OCI-LY7 (cell line): Measurements from ENCODE around the gene ELMO1. TPM values are rescaled to one million over a fixed set of nuclear protein-coding genes. Genes with fewer than 3 reads are reported as not detected.

ENCODE experiments used
- BruUV-seq: library from RNA; stranded (reverse); fragments of 400-500 nt; replicated peaks from 2 replicates; lab custom pipeline; 2021; lab: Mats Ljungman, UMichigan
- CTCF ChIA-PET: fragments of 300-600 bp; sonication (Branson Sonifier 250); formaldehyde crosslinking; loops from one replicate; lab custom pipeline; 2022; ENCODE audit warnings: antibody characterized with exemption; ENCODE audit not compliant: unreplicated experiment; lab: Charles Lee
- POLR2A ChIA-PET: fragments of 300-600 bp; sonication (Branson Sonifier 250); formaldehyde crosslinking; loops from one replicate; lab custom pipeline; 2022; ENCODE audit warnings: antibody characterized with exemption; lab: Charles Lee
- DNase-seq: peaks from one replicate; pipeline ENCODE4 v3.0.0-alpha.2; 2015; ENCODE audit warnings: low spot score
- H2AFZ ChIP-seq: fragments of 200-600 bp; sonication (generic), shearing (Covaris generic); 2 replicates; pipeline ENCODE4 v1.6.1; 2014; ENCODE audit warnings: mild to moderate bottlenecking, antibody characterized with exemption, low read length, moderate library complexity
- H3K27ac ChIP-seq: fragments of 200-600 bp; sonication (generic); 2 replicates; pipeline ENCODE4 v1.5.1; 2014; ENCODE audit warnings: mixed run types, low read depth, mild to moderate bottlenecking, moderate library complexity, low read length, inconsistent platforms; ENCODE audit not compliant: poor library complexity, severe bottlenecking
- H3K36me3 ChIP-seq: fragments of 200-600 bp; sonication (generic); 2 replicates; pipeline ENCODE4 v1.6.1; 2014; ENCODE audit warnings: mild to moderate bottlenecking, antibody characterized with exemption, low read length, moderate library complexity, mixed read lengths; ENCODE audit not compliant: insufficient read depth
- H3K4me1 ChIP-seq: fragments of 200-600 bp; sonication (generic); 2 replicates; pipeline ENCODE4 v1.5.1; 2014; ENCODE audit warnings: mild to moderate bottlenecking, low read length; ENCODE audit not compliant: insufficient read depth, poor library complexity, severe bottlenecking
- H3K4me2 ChIP-seq: fragments of 200-600 bp; sonication (generic); 2 replicates; pipeline ENCODE4 v1.6.1; 2014; ENCODE audit warnings: mild to moderate bottlenecking, low read length
- H3K4me3 ChIP-seq: fragments of 200-600 bp; sonication (generic); 2 replicates; pipeline ENCODE4 v1.5.1; 2014; ENCODE audit warnings: mild to moderate bottlenecking, low read depth, low read length; ENCODE audit not compliant: poor library complexity, severe bottlenecking
- H3K79me2 ChIP-seq: fragments of 200-600 bp; sonication (generic); 2 replicates; pipeline ENCODE4 v1.6.1; 2016; ENCODE audit warnings: low read depth, mild to moderate bottlenecking, low read length, moderate library complexity, mixed read lengths; ENCODE audit not compliant: insufficient read depth
- H3K9me2 ChIP-seq: fragments of 200-600 bp; sonication (generic); 2 replicates; pipeline ENCODE4 v1.6.1; 2016; ENCODE audit warnings: mild to moderate bottlenecking, low read length, mixed read lengths; ENCODE audit not compliant: insufficient read depth
- H3K9me3 ChIP-seq: fragments of 200-600 bp; sonication (generic); 2 replicates; pipeline ENCODE4 v1.6.1; 2014; ENCODE audit warnings: mild to moderate bottlenecking, mixed run types, low read length, mixed read lengths
- H4K20me1 ChIP-seq: fragments of 200-600 bp; sonication (generic); 2 replicates; pipeline ENCODE4 v1.6.1; 2014; ENCODE audit warnings: mild to moderate bottlenecking, antibody characterized with exemption, low read length, moderate library complexity, mixed read lengths; ENCODE audit not compliant: insufficient read depth
- EZH2phosphoT487 ChIP-seq: fragments of 200-600 bp; sonication (generic); IDR thresholded peaks from 2 replicates; pipeline ENCODE4 v1.6.1; 2018; ENCODE audit warnings: low read depth, borderline replicate concordance, mild to moderate bottlenecking, mixed run types, antibody characterized with exemption, low read length, moderate library complexity, mixed read lengths
- intact Hi-C: fragments of 100-400 bp; cut with micrococcal nuclease; formaldehyde crosslinking; loops from one replicate; pipeline ENCODE4 v1.10.0; 2022; ENCODE audit not compliant: unreplicated experiment
- total RNA-seq, 2 experiments: library from RNA; depleted of rRNA in 1 of 2; stranded (reverse); fragments of >200 nt in 1 of 2; shearing (Covaris generic) in 1 of 2; gene quantifications; 2 replicates each; pipeline ENCODE4 v1.2.3, GENCODE V29; 2014 to 2022
- TF ChIP-seq, protein P1 (sequence below): fragments of 200-600 bp; sonication (generic); conservative IDR thresholded peaks from 2 replicates; pipeline ENCODE4 v1.5.1; 2014; ENCODE audit warnings: mild to moderate bottlenecking, antibody characterized with exemption, low read length, moderate library complexity, mixed read lengths

ELMO1 gene
- total RNA-seq, 2 experiments from 2014 or later = 101 to 103 TPM

DNA sequence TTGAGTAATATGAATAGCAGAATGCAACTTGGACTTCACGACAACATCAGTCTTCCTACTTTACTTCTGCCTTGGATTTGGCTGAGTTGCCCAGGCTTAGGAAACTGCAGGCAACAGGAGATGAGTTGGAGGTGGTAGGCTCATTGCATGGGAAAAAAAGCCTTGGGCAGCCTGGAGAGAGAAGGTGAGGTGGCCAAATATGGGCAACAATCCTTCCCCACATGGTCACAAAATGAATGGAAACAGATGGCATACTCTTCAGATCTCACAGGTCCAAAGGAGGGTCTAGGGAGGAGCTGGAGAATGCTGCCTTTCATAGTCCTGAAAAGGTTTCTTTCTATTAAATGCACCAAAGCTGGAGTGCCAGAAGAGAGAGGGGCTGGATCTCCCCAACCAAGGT is 595.7 kb downstream of the ELMO1 start:
- no TSS peak for BruUV-seq
- Histone ChIP-seq H3K4me3 (no peak overlapping the region), H3K36me3 (peaks cover 44% of the 10 kb centered on the region; the same call in 1 of the 2 replicates), H2AFZ (no peak overlapping the region), H3K27ac (no peak overlapping the region), H3K79me2 (no peaks in the 10 kb centered on the region), H3K9me2 (no peaks in the 10 kb centered on the region), H3K4me1 (no peaks in the 10 kb centered on the region), H3K9me3 (no peaks in the 10 kb centered on the region; the same call in 1 of the 2 replicates), H3K4me2 (no peak overlapping the region), H4K20me1 (no peaks in the 10 kb centered on the region)
- POLR2A ChIA-PET = interaction anchor here (0.6 kb wide), 1 partner anchor 944 kb away, joined by 3 read pairs; no protein-coding TSS in a partner anchor
- CTCF ChIA-PET = no interaction called here
- no peak for TF ChIP-seq EZH2phosphoT487
- TF ChIP-seq, protein P1, sequence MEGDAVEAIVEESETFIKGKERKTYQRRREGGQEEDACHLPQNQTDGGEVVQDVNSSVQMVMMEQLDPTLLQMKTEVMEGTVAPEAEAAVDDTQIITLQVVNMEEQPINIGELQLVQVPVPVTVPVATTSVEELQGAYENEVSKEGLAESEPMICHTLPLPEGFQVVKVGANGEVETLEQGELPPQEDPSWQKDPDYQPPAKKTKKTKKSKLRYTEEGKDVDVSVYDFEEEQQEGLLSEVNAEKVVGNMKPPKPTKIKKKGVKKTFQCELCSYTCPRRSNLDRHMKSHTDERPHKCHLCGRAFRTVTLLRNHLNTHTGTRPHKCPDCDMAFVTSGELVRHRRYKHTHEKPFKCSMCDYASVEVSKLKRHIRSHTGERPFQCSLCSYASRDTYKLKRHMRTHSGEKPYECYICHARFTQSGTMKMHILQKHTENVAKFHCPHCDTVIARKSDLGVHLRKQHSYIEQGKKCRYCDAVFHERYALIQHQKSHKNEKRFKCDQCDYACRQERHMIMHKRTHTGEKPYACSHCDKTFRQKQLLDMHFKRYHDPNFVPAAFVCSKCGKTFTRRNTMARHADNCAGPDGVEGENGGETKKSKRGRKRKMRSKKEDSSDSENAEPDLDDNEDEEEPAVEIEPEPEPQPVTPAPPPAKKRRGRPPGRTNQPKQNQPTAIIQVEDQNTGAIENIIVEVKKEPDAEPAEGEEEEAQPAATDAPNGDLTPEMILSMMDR = no peak
- intact Hi-C loops = no loop called here
- no peak for DNase-seq

DNA sequence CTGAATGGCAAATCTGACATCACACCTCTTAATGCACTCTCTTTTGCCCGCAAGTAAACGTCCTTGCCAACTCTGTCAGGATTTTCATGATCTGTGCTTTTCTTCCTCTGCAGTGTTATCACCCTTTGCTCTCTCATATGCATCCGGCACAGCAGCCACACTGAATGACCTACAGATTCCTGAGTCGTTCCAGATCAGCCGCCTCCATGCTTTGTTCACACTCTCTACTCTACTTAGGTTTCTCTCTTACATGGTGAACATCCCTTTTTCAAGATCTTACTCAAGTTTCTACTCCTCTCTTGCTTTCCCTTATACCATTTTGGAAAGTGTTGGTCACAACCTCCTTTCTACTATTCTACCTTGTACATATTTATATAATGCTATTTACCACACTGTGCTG is 596.6 kb downstream of the ELMO1 start:
- Histone ChIP-seq H3K4me1 (no peaks in the 10 kb centered on the region), H3K36me3 (peaks cover 41% of the 10 kb centered on the region; the same call in 1 of the 2 replicates), H2AFZ (no peak overlapping the region), H3K9me3 (no peaks in the 10 kb centered on the region; the same call in 1 of the 2 replicates), H4K20me1 (no peaks in the 10 kb centered on the region), H3K4me2 (no peak overlapping the region), H3K4me3 (no peak overlapping the region), H3K27ac (no peak overlapping the region), H3K9me2 (no peaks in the 10 kb centered on the region), H3K79me2 (no peaks in the 10 kb centered on the region)
- TF ChIP-seq EZH2phosphoT487 = no peak
- TF ChIP-seq, protein P1 = no peak
- intact Hi-C loops = no loop called here
- POLR2A ChIA-PET = no interaction called here
- CTCF ChIA-PET = no interaction called here
- no peak for DNase-seq
- BruUV-seq = no TSS peak

DNA sequence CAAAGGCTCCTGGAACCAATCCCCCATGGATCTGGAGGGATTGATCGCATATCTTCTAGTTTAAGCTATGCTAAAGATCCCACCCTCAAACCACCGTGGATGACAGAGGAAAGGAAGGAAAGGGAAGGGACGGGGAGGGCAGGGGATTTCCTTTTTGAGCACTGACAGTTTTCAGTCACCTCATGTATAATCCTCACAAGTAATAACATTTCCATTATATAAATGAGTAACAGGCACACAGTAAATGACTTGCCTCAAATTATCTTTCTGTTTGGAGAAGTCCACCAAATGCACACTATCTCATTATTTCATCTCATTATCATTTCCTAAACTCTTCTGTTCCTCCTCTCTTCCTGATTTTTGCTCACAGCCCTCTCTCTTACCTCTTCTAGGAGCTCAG is 597.3 kb downstream of the ELMO1 start:
- Histone ChIP-seq H3K4me2 (no peak overlapping the region), H3K4me1 (no peaks in the 10 kb centered on the region), H3K9me2 (no peaks in the 10 kb centered on the region), H3K9me3 (no peaks in the 10 kb centered on the region; the same call in 1 of the 2 replicates), H2AFZ (no peak overlapping the region), H3K27ac (no peak overlapping the region), H3K4me3 (no peak overlapping the region), H4K20me1 (no peaks in the 10 kb centered on the region), H3K79me2 (no peaks in the 10 kb centered on the region), H3K36me3 (peaks cover 37% of the 10 kb centered on the region; the same call in 1 of the 2 replicates)
- intact Hi-C loops = no loop called here
- DNase-seq = no peak
- CTCF ChIA-PET = no interaction called here
- POLR2A ChIA-PET = no interaction called here
- TF ChIP-seq EZH2phosphoT487 = no peak
- TF ChIP-seq, protein P1 = no peak
- BruUV-seq = no TSS peak
